GM18873 (cell line): Measurements from ENCODE around the gene SDF4.
"Not testable (repeated sequence)": the region's sequence is repeated elsewhere in the genome, so short reads cannot be mapped to it uniquely, and the experiment has no call there.

Experiments used
- ATAC-seq: cut with Tn5 transposase; IDR thresholded peaks from one replicate; pipeline ENCODE4 v1.9.1; 2021; ENCODE audit warnings: mild to moderate bottlenecking, moderate library complexity, moderate number of reproducible peaks; ENCODE audit not compliant: unreplicated experiment, low FRiP score

SDF4 gene

DNA sequence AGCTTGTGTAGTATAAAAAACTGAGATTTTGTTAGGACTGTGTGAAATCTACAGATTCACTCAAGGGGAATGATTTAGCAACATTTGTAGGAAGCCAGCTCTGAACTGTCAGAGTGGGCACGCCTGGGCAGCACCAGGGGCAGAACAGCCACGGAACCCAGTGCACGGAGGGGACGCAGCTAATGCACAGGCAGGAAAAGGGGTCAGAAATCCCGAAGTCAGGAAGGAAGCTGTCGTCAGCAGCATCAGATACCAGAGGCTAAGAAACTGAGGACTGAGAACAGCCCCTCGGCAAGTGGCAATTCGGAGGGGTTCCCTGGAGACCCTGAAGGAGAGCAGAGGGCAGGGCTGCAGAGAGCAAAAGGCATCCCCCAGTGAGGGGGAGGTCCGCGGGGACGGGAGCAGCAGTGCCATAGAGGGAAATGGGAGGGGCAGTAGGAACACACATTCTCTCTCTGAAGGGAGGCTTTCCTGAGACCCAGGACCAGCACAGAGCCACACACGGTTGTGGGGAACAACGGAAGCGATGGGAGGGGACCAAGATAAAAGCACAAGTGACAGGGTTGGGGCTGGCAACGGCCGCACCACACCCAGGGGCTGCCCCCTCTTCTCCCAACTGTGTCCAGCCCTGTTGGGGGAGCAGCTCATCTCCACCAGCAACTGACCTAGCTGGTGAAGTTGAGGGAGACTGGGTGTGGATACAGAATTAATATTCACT, 29.2 kb upstream of the SDF4 start:
- ATAC-seq: no peak

DNA sequence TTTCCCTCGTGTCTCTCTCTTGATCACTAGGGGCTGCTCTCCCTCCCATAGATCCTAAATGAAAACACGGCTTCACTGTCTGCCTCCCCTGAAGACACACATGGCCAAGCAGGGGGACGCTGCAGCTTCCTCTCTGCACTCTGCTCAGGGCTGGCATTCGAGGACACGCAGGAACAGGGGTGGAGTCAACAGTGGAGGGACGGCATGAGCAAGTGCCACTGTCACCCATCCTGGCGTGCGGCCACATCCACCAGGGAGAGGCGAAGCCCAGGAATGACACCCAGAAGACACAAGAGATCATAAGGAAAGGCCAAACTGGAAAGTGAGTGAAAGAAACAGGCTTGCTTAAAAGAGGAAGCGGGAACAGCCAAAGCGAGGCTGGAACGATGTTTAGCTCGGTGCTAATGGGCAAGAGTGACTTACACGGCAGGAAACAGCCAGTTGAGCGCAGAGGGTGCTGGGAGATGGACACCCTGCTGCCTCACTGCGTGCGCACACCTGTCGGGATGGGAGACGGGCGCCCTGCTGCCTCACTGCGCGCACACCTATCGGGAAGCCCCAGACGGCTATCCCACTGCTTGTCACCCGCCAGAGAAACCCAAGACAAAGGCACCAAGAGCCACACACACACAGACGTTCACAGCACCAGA, 28.3 kb upstream of the SDF4 start:
- ATAC-seq: no peak

- ATAC-seq: no peak
Observed at GRCh38 chr1:1259540-1259939, 27.7 kb upstream of the SDF4 start.

DNA sequence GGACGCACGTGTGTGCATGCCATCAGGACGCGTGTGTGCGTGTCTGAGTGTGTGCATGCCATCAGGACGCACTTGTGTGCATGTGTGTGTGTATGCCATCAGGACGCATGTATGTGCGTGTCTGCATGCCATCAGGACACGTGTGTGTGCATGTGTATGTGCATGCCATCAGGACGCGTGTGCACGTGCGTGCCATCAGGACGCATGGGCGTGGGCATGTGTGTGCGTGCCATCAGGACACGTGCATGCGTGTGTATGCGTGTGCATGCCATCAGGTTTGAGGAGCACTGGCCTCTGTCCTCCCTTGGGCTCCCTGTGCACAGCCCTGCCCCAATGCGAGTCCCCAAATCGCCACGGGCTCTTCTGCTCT, 27.3 kb upstream of the SDF4 start:
- no peak for ATAC-seq

DNA sequence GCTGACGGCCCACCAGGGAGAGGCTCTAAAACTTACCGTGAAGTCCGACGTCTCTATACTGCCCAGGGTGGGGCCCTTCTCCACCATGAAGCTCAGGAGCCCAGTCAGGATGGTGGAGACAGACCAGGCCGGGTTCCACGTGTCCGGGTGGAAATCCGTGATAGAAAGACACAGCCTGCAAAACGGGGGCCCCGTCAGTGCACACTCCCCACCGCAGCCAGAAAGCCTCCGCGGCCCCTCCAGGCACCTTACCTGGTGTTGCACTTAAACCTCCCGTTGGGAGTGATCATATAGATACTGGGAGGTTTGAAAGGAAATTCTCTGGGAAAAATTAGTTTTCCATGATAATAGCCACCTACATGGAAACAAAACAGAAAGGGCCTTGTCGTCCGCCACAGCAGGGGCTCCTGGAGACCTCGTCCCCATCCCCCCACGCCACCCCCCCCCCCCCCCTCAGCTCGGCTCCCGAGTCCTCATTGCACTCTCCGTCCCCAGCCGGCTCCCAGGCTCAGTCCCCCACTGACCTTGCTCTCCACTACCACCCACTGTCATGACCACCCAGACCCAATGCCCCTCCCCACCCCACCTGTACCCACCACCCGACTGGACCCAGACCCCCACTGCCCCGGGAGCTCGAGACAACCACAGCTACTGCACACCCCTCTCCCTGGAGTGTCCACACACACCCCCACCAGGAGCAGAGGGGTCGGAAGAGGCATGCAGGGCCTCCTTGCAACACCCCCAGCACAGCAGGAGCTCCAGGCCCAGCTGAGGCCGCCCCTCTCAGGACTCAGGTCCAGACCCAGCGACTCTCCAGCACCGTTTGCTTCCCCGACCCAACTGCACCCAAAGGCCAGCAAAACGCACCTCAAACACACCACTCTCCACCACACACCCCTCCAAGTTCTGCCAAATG, 25.4 kb upstream of the SDF4 start:
- no peak for ATAC-seq

DNA sequence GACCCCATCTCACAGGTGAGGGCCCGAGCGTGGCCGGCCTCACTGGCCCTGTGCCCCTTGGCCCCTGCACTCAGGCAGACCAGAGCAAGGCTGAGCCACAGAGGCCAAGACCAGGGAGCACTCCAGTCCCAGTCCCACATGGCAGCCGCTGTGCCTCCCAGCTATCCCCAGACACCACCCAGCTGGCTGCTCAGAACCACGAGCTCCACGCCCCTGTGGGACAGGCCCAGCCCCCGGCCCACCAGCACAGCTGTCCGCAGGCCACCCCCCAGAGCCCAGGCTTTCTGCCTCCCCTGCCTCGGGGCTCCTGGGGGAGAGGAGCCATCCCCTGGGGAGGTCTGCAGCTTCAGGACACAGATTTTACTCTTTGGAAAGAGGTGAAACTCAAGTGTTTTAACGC, 23.8 kb upstream of the SDF4 start:
- ATAC-seq: no peak

DNA sequence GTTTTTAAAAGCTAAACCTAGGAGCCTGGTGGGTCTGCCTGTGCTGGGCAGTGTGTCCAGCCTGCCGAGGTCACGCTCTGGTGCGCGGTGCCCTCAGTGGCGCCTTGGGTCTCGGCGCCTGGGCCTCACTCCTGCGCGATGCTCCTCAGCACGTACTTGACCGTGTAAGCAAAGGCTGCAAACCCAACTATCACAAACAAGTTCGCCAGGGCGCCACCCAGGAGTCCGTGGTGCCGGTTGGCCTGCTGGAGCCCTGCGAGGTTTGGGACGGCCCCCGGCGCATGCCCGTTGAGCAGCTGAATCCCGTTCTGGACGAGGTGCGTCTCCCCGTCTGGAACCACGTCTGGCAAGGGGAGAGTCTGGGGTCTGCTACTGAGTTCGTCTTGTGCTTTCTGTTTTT, 23.3 kb upstream of the SDF4 start:
- no peak for ATAC-seq

GRCh38 chr1:1254667-1254998, 22.8 kb upstream of the SDF4 start:
- no peak for ATAC-seq

GRCh38 chr1:1253972-1254666, 22.3 kb upstream of the SDF4 start:
- no peak for ATAC-seq

DNA sequence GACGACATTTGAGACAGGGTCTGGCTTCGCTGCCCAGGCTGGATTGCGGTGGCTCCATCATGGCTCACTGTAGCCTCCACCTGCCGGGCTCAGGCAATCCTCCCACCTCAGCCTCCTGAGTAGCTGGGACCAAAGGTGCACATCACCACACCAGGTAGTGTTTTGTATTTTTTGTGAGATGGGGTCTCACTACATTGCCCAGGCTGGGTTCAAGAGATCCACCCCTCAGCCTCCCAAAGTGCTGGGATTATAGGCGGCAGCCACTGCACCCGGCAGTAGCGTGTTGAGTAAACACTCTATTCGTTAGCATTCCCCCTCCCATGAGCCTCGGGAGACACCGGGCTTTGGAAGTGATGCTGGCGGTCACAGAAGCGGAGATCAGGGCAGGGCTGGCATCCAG, 21.5 kb upstream of the SDF4 start:
- no peak for ATAC-seq

DNA sequence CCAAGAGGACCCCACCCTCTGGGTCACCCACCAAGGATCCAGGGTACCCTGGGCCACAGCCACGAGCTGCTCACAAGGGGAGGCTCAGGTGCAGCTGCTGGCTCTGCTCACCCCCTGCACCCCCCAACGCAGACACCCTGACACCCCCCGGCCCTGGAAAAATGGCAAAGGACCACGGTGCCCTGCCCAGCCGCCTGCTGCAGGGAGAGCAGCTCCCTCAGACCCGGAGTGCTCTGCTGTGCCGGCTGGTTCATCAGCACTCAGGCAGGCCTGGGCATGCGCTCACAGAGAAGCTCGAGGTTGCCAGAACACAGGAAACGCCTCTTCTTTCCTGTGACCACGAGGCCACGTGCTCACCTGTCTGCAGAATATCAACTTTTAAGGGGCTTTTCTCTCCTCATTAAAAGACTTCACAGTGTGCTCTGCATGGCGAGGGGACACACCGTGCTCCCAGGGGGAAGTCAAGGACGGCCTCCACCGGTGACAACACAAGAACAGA, 19.0 kb upstream of the SDF4 start:
- no peak for ATAC-seq

- not testable (repeated sequence) for ATAC-seq
Observed at GRCh38 chr1:1248009-1248913, 16.5 kb upstream of the SDF4 start.

GRCh38 chr1:1247341-1247913, 15.6 kb upstream of the SDF4 start:
- ATAC-seq: no peak

GRCh38 chr1:1246577-1247340, 15.0 kb upstream of the SDF4 start, which contains the start of gene C1QTNF12:
TSS of gene C1QTNF12 (minus strand) at chr1:1246722. CDS start at chr1:1246690, 32 bp downstream.
- ATAC-seq: no peak

DNA sequence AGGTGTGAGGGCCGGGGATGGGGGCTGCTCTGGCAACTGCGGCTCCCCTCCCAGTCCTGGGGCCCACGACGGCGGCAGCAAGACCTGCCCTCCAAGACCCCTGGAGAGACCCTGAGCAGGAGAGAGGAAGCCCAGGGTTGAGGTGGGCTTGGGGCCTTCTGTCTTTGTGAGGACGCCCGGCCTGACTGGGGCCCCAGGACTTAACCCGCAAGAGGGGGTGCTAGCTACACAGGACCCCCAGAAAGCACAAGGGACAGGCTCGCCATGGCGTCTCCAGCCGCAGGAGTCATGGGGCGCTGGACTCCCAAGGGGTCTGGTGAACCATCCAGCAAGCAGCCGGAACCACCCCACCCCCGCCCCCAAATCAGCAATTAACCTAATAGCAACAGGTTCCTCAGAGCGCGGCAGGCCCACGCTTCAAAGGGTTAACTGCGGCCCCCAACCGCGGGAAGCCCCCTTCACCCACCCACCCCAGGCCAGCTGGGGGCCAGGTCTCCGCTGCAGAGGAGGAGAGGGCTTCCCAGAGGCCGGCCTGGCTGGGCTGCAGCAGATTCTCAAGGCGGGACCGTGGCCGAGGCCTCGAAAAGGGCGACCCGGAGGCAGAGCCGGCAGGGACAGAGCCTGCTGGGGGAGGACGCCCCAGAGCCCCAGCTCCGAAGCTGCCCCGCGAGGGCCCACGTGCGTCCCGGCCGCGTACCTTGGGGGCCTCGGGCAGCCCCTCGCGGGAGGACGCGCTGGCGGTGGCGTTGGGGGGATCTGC, 14.2 kb upstream of the SDF4 start:
- no peak for ATAC-seq

GRCh38 chr1:1245178-1245816, 13.5 kb upstream of the SDF4 start:
- no peak for ATAC-seq

DNA sequence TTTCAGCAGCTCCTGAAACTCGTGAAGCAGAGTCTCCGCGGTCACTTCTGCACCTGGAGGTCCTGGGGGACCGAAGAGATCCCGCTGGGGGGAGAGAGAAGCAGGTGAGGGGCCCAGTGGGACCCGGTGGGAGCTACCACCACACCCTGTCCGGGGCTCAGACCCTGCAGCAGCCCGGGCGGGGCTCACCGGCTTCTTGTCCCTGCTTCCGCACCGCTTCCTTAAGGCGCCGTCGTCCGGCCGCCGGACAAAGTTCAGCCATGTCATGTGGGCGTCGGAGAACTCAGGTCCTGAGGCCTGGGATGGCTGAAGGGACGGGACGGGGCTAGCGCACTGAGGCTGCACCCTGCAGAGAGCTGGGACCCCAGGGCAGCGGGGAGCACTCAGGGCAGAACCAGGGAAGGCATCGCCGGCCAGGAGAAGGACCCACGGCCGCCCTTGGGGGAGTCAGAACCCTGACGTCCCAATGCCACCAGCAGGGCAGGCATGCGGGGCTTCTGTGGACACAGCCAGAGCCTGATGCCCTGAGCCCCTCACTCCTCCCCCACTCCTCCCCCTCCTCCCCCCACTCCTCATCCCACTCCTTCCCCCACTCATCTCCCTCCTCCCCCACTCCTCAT, 12.5 kb upstream of the SDF4 start:
- no peak for ATAC-seq
